IPS-18c (cell line): Measurements from ENCODE around the gene PARG.
"Not testable (repeated sequence)": the region's sequence is repeated elsewhere in the genome, so short reads cannot be mapped to it uniquely, and the experiment has no call there.

Experiments used
- H3K4me3 ChIP-seq: 2 replicates; pipeline ENCODE4 v1.7.0; 2013; ENCODE audit warnings: low read depth, mild to moderate bottlenecking, low read length, moderate library complexity; ENCODE audit not compliant: insufficient read depth
- H3K9me3 ChIP-seq: one replicate; pipeline ENCODE4 v1.6.1; 2013; ENCODE audit warnings: mild to moderate bottlenecking, low read length, moderate library complexity; ENCODE audit not compliant: control insufficient read depth, insufficient read depth

The PARG gene

GRCh38 chr10:49916451-49916850 lies 25.4 kb downstream of the PARG start:
- H3K9me3 ChIP-seq: not testable (repeated sequence)

GRCh38 chr10:49910295-49910694 lies 31.5 kb downstream of the PARG start:
- not testable (repeated sequence) for H3K4me3 ChIP-seq, H3K9me3 ChIP-seq

More at GRCh38 chr10:49916451-49916850, 25.4 kb downstream of the PARG start:
- not testable (repeated sequence) for H3K4me3 ChIP-seq

- not testable (repeated sequence) for H3K9me3 ChIP-seq, H3K4me3 ChIP-seq
Measured at GRCh38 chr10:49908290-49909080, 33.3 kb downstream of the PARG start.

- not testable (repeated sequence) for H3K9me3 ChIP-seq, H3K4me3 ChIP-seq
Measured at GRCh38 chr10:49903829-49904228, 38.0 kb downstream of the PARG start.

GRCh38 chr10:49900406-49900805 lies 41.4 kb downstream of the PARG start:
- H3K9me3 ChIP-seq, H3K4me3 ChIP-seq: not testable (repeated sequence)

GRCh38 chr10:49899999-49900398 lies 41.8 kb downstream of the PARG start:
- not testable (repeated sequence) for H3K4me3 ChIP-seq, H3K9me3 ChIP-seq

- H3K9me3 ChIP-seq, H3K4me3 ChIP-seq: not testable (repeated sequence)
Measured at GRCh38 chr10:49890025-49890424, 51.8 kb downstream of the PARG start.

- not testable (repeated sequence) for H3K4me3 ChIP-seq, H3K9me3 ChIP-seq
Measured at GRCh38 chr10:49884739-49885331, 57.0 kb downstream of the PARG start.

- not testable (repeated sequence) for H3K9me3 ChIP-seq, H3K4me3 ChIP-seq
Measured at GRCh38 chr10:49883852-49884251, 58.0 kb downstream of the PARG start.

- not testable (repeated sequence) for H3K9me3 ChIP-seq, H3K4me3 ChIP-seq
Measured at GRCh38 chr10:49882327-49882726, 59.5 kb downstream of the PARG start.

- not testable (repeated sequence) for H3K9me3 ChIP-seq, H3K4me3 ChIP-seq
Measured at GRCh38 chr10:49872740-49873139, 69.1 kb downstream of the PARG start.

- H3K9me3 ChIP-seq, H3K4me3 ChIP-seq: not testable (repeated sequence)
Measured at GRCh38 chr10:49871462-49871861, 70.4 kb downstream of the PARG start.

- H3K4me3 ChIP-seq: not testable (repeated sequence)
Measured at GRCh38 chr10:49859933-49860332, 81.9 kb downstream of the PARG start.

GRCh38 chr10:49858697-49859382 lies 83.0 kb downstream of the PARG start:
- not testable (repeated sequence) for H3K4me3 ChIP-seq

More at GRCh38 chr10:49859933-49860332, 81.9 kb downstream of the PARG start:
- H3K9me3 ChIP-seq: not testable (repeated sequence)

GRCh38 chr10:49849520-49849919 lies 92.3 kb downstream of the PARG start:
- not testable (repeated sequence) for H3K4me3 ChIP-seq, H3K9me3 ChIP-seq

More at GRCh38 chr10:49858697-49859382, 83.0 kb downstream of the PARG start:
- H3K9me3 ChIP-seq: not testable (repeated sequence)

GRCh38 chr10:49844775-49845595 lies 96.8 kb downstream of the PARG start:
- Histone ChIP-seq H3K9me3 (no peaks in the 10 kb centered on the region), H3K4me3 (no peak overlapping the region)

- H3K4me3 ChIP-seq, H3K9me3 ChIP-seq: not testable (repeated sequence)
Measured at GRCh38 chr10:49842333-49842628, 99.5 kb downstream of the PARG start.
